Adrenal gland (tissue), 12 donors: ENCODE measurements around the gene OSCP1. TPM values are rescaled to one million over a fixed set of nuclear protein-coding genes. Genes with fewer than 3 reads are reported as not detected.

Experiments used
- DNase-seq, 7 donors: peaks; one replicate each; pipeline ENCODE4 v3.0.0-alpha.2; 2019 to 2020
- H3K27ac ChIP-seq, 5 donors: fragments of 200-600 bp; sonication (generic) in 4 of 5; 1 replicate in 3 of 5; 2 replicates in 2 of 5; pipeline versions ENCODE4 v1.5.1 to v1.8.0; 2016 to 2020; ENCODE audit warnings: mild to moderate bottlenecking in 1 of 5
- H3K27me3 ChIP-seq: fragments of 200-600 bp; 2 replicates; pipeline ENCODE4 v1.8.0; 2021
- H3K36me3 ChIP-seq, 2 donors: fragments of 200-600 bp; replicated peaks in 1 of 2; 1 replicate in 1 of 2; 2 replicates in 1 of 2; pipeline versions ENCODE4 v1.5.1 to v1.8.0; 2018 to 2022
- H3K4me1 ChIP-seq, 2 donors: fragments of 200-600 bp; replicated peaks in 1 of 2; 1 replicate in 1 of 2; 2 replicates in 1 of 2; pipeline versions ENCODE4 v1.5.1 to v1.8.0; 2018 to 2021
- H3K4me3 ChIP-seq, 4 donors: fragments of 200-600 bp; sonication (generic) in 3 of 4; one replicate each; pipeline ENCODE4 v1.5.1; 2016 to 2018
- H3K9me3 ChIP-seq, 3 donors: fragments of 200-600 bp; sonication (generic) in 1 of 3; replicated peaks in 1 of 3; 1 replicate in 2 of 3; 2 replicates in 1 of 3; pipeline versions ENCODE4 v1.5.1 to v1.8.0; 2016 to 2021
- POLR2A ChIP-seq, 2 donors: fragments of 450-650 bp; IDR thresholded peaks; one replicate each; pipeline ENCODE4 v1.6.1; 2017; ENCODE audit warnings: antibody characterized with exemption in 2 of 2, mild to moderate bottlenecking in 2 of 2, moderate library complexity in 1 of 2
- WGBS, 4 donors: extraction: QIAGEN DNeasy Blood & Tissue Kit in 2 of 4; methylation state at CpG; one replicate each; pipeline versions ENCODE4 v1.1.5 to v1.1.7; 2013 to 2017; 5-methylcytosine and 5-hydroxymethylcytosine counted together
- intact Hi-C, 2 donors: fragments of 100-400 bp; cut with DNase I; formaldehyde crosslinking; loops; one replicate each; pipeline versions ENCODE4 v1.14.1 to v1.15.0; 2022 to 2023
- polyA plus RNA-seq, 3 donors: library from polyadenylated mRNA; stranded (reverse); fragments of 200-250 nt in 2 of 3; fragments of 350-450 nt in 1 of 3; fragmentation: Illumina TruSeq in 1 of 3; extraction: RNeasy Lipid Tissue Mini Kit (QIAGEN cat#74804) in 1 of 3; gene quantifications; one replicate each; pipeline ENCODE4 v1.2.3, GENCODE V29; 2013 to 2014
- total RNA-seq, 9 donors: library from RNA; depleted of rRNA in 4 of 9; stranded (reverse); fragments of >200 nt in 4 of 9; fragments of 120-200 nt in 1 of 9; fragmentation: NEBNext Ultra II Directional in 1 of 9; extraction: Animal tissue kit (Norgen Biotek cat#: 25700) in 1 of 9; gene quantifications; one replicate each; pipeline versions ENCODE4 v1.1.0 to v1.2.4, GENCODE V29; 2013 to 2023
- TF ChIP-seq, protein P1 (sequence below), 6 experiments: fragments of 450-650 bp in 4 of 6; fragments of 200-600 bp in 2 of 6; sonication (generic) in 1 of 6; IDR thresholded peaks; 1 replicate in 5 of 6; 2 replicates in 1 of 6; pipeline versions ENCODE4 v1.5.1 to v1.8.0; 2016 to 2021; ENCODE audit warnings: antibody characterized with exemption in 6 of 6, mild to moderate bottlenecking in 2 of 6, moderate library complexity in 1 of 6
- donor health status: healthy with polysubstance abuse.
- donor health status: Bipolar disorder and iron deficiency.
- donor health status: DM: yes; HTN: yes; CAD: no.
- donor health status: DM: no; HTN: no; CAD: no.
- donor health status: DM: no; HTN: no; CAD: no.
- donor health status: DM: yes; HTN: yes; CAD: no.

OSCP1 gene
- total and polyA plus RNA-seq, 12 donors, result 5.5 to 29.9 (median 11.6) TPM

DNA sequence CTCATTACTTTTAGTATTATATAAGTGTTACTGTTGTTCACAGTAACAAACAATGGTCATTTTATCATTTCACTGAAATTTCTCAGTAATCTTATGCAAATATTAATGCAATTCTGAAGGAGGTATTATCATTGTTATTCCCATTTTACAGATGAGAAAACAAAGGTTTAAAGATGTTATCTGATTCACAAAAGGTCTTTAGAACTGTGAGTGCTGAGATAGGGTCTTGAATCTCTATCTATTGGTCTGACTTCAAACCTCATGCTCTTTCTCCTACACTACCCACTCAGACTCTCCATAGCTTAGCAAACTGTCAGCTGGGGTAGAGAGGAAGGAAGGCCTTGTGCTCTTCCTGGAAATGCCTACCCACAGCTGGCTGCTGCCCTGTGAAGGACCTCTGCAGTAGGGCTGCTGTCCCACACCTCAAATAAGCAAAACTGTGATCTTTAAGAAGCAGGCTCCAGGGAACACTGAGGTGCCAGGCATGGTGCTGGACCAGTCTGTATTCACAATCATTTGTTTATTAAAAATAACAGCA lies 6.2 kb upstream of the OSCP1 start:
- no peaks in the 10 kb centered on the region for H3K9me3 ChIP-seq
- H3K27me3 ChIP-seq, result no peaks in the 10 kb centered on the region
- H3K4me3 ChIP-seq, result no peak overlapping the region
- H3K4me1 ChIP-seq, result no peaks in the 10 kb centered on the region
- H3K36me3 ChIP-seq, result peaks cover 0 to 58% of the 10 kb centered on the region in 2 donors
- DNase-seq, result no peak
- no peak overlapping the region for H3K27ac ChIP-seq
- TF ChIP-seq, protein P1, sequence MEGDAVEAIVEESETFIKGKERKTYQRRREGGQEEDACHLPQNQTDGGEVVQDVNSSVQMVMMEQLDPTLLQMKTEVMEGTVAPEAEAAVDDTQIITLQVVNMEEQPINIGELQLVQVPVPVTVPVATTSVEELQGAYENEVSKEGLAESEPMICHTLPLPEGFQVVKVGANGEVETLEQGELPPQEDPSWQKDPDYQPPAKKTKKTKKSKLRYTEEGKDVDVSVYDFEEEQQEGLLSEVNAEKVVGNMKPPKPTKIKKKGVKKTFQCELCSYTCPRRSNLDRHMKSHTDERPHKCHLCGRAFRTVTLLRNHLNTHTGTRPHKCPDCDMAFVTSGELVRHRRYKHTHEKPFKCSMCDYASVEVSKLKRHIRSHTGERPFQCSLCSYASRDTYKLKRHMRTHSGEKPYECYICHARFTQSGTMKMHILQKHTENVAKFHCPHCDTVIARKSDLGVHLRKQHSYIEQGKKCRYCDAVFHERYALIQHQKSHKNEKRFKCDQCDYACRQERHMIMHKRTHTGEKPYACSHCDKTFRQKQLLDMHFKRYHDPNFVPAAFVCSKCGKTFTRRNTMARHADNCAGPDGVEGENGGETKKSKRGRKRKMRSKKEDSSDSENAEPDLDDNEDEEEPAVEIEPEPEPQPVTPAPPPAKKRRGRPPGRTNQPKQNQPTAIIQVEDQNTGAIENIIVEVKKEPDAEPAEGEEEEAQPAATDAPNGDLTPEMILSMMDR (IDR thresholded peaks at IDR 0.05), result no peak
- TF ChIP-seq POLR2A (IDR thresholded peaks at IDR 0.05), result no peak
- intact Hi-C loops, result no loop called here

DNA sequence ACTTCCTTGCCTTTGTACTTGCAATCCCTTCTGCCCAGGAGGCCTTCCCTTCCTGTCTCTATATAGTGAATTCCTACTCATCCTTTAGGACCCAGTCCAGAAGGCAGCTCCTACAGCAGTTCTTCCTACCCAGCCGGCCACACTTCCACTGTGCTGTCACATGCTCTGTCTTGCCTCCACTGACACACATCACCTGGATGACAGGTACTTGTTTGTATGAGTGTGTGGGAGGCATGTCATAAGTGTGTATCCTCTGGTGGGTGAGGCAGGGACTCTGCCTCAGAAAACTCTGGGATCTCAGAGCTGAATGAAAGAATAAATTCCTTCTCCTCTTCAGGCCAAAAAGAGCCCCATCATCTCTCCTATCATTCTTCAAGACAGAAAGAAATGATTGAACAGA lies 5.1 kb upstream of the OSCP1 start:
- Histone ChIP-seq H3K4me3 (no peak overlapping the region), H3K27ac (no peak overlapping the region), H3K27me3 (no peaks in the 10 kb centered on the region), H3K4me1 (peaks cover 0 to 3% of the 10 kb centered on the region in 2 donors), H3K36me3 (peaks cover 0 to 48% of the 10 kb centered on the region in 2 donors), H3K9me3 (no peaks in the 10 kb centered on the region)
- TF ChIP-seq POLR2A (IDR thresholded peaks at IDR 0.05), result no peak
- TF ChIP-seq, protein P1 (IDR thresholded peaks at IDR 0.05), result no peak
- DNase-seq, result no peak
- intact Hi-C loops, result no loop called here
- WGBS, 4 donors, result 76 to 94% (median 85%) methylated on average over 1 of the region's 1 CpG

DNA sequence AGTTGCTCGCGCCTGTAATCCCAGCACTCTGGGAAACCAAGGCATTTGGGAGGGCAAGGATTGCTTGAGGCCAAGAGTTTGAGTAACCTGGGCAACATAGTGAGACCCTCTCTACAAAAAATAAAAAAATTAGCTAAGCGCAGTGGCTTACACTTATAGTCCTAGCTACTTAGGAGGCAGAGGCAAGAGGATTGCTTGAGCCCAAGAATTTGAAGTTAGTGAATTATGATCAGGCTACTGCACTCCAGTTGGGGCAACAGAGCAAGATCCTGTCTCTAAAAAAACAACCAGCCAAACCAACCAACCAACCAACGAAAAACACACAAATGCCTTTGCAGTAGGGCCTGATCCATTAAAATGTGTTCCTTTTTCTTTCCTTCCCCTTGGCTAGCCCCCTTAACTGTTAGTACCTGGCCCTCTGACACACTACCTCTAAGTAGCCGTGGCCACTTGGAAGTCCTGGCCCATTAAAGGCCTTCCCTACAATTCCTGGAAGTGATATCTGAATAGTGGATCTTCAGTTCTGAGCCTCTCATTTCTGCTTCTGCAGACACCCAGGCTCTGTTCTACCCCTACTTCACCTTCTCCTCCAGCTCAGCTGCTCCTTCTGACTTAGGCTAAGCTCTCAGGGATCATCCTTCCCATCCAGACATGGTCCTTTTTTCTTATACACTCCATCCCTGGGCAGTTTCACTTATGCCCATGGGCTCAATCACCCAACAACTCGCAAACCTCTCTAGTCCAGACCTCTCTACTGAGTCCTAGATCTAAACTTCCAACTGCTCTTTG lies 3.5 kb upstream of the OSCP1 start:
- TF ChIP-seq, protein P1 (IDR thresholded peaks at IDR 0.05), result no peak
- TF ChIP-seq POLR2A (IDR thresholded peaks at IDR 0.05), result no peak
- 88 to 95% (median 92%) methylated on average over 6 of the region's 6 CpGs for WGBS, 4 donors

DNA sequence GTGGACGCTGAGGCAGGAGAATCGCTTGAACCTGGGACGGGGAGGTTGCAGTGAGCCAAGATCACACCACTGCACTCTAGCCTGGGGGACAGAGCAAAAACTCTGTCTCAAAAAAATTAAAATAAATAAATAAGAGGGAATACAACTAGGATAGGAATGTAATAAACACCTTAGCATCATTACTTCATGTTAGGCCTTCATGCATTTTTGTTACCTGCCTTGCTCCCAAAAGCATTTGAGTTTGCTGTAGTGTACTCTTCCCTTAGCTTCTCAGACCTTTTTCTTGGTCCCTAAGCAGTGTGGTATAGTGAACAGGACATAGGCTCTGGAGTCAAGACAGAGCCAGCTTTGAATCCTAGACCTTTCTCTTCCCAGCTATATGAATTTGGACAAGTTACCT lies 2.8 kb upstream of the OSCP1 start:
- H3K27me3 ChIP-seq, result no peaks in the 10 kb centered on the region
- H3K4me1 ChIP-seq, result peaks cover 0 to 3% of the 10 kb centered on the region in 2 donors
- intact Hi-C loops, result no loop called here
- DNase-seq, result no peak
- H3K27ac ChIP-seq, result no peak overlapping the region
- TF ChIP-seq, protein P1 (IDR thresholded peaks at IDR 0.05), result no peak
- no peak for TF ChIP-seq POLR2A (IDR thresholded peaks at IDR 0.05)
- H3K9me3 ChIP-seq, result no peaks in the 10 kb centered on the region
- H3K36me3 ChIP-seq, result peaks cover 0 to 36% of the 10 kb centered on the region in 2 donors
- H3K4me3 ChIP-seq, result no peak overlapping the region
- WGBS, 4 donors, result 90 to 95% (median 91%) methylated on average over 3 of the region's 3 CpGs

More for the DNA sequence above, 3.5 kb upstream of the OSCP1 start:
- Histone ChIP-seq H3K9me3 (no peaks in the 10 kb centered on the region), H3K4me1 (peaks cover 0 to 3% of the 10 kb centered on the region in 2 donors), H3K27me3 (no peaks in the 10 kb centered on the region), H3K4me3 (no peak overlapping the region), H3K36me3 (peaks cover 0 to 36% of the 10 kb centered on the region in 2 donors), H3K27ac (no peak overlapping the region)
- intact Hi-C loops, result no loop called here
- no peak for DNase-seq
